ENCODE results near the gene TEX51. TPM values are rescaled to one million over a fixed set of nuclear protein-coding genes. Genes with fewer than 3 reads are reported as not detected.

The TEX51 gene
- total and polyA plus RNA-seq, 12 donors: not detected

GRCh38 chr2:126943612-126944348, 45.1 kb downstream of the TEX51 start:
- TF ChIP-seq, protein P1, sequence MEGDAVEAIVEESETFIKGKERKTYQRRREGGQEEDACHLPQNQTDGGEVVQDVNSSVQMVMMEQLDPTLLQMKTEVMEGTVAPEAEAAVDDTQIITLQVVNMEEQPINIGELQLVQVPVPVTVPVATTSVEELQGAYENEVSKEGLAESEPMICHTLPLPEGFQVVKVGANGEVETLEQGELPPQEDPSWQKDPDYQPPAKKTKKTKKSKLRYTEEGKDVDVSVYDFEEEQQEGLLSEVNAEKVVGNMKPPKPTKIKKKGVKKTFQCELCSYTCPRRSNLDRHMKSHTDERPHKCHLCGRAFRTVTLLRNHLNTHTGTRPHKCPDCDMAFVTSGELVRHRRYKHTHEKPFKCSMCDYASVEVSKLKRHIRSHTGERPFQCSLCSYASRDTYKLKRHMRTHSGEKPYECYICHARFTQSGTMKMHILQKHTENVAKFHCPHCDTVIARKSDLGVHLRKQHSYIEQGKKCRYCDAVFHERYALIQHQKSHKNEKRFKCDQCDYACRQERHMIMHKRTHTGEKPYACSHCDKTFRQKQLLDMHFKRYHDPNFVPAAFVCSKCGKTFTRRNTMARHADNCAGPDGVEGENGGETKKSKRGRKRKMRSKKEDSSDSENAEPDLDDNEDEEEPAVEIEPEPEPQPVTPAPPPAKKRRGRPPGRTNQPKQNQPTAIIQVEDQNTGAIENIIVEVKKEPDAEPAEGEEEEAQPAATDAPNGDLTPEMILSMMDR (IDR thresholded peaks at IDR 0.05): no peak
- no peak for TF ChIP-seq POLR2A (IDR thresholded peaks at IDR 0.05)
- Histone ChIP-seq H3K4me1 (replicated peaks in 1 of 2) (no peaks in the 10 kb centered on the region), H3K4me3 (no peak overlapping the region), H3K9me3 (replicated peaks in 1 of 3) (no peaks in the 10 kb centered on the region), H3K27me3 (peaks cover 7% of the 10 kb centered on the region), H3K27ac (no peak overlapping the region), H3K36me3 (replicated peaks in 1 of 2) (no peaks in the 10 kb centered on the region)
- 77 to 88% (median 84%) methylated on average over 4 of the region's 4 CpGs for WGBS, 4 donors
- intact Hi-C loops (cut with DNase I): no loop called here
- no peak for DNase-seq

DNA sequence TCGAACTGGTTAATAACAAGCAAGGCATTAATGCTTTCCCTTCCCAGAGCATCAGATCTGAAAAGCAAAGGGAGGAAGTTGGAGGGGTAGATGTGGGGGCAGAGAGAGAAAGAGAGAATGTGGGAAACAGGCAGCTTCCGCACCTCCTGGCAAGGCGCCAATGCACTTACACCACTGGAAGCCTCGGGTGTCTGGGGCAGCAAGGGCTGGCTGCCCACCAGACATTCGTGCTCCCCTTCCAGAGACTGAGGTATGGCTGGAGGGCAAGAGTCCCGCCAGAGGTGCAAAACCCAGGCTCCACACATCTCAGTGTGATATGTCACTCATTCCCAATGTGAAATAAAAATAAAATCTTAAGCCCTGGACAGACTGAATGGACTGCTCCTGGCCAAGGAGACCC, 46.4 kb downstream of the TEX51 start:
- no peaks in the 10 kb centered on the region for H3K9me3 ChIP-seq (replicated peaks in 1 of 3)
- 30 to 42% (median 36%) methylated on average over 6 of the region's 6 CpGs for WGBS, 4 donors
- intact Hi-C loops (cut with DNase I): no loop called here
- H3K4me3 ChIP-seq: no peak overlapping the region
- no peak for TF ChIP-seq POLR2A (IDR thresholded peaks at IDR 0.05)
- TF ChIP-seq, protein P1 (IDR thresholded peaks at IDR 0.05): no peak
- H3K36me3 ChIP-seq (replicated peaks in 1 of 2): no peaks in the 10 kb centered on the region
- peak in 1 of 7 donors; percentile 11 for DNase-seq
- no peak overlapping the region for H3K27ac ChIP-seq
- no peaks in the 10 kb centered on the region for H3K4me1 ChIP-seq (replicated peaks in 1 of 2)
- peaks cover 7% of the 10 kb centered on the region for H3K27me3 ChIP-seq

GRCh38 chr2:126946318-126947102, 47.8 kb downstream of the TEX51 start:
- Histone ChIP-seq H3K27ac (no peak overlapping the region), H3K4me1 (replicated peaks in 1 of 2) (no peaks in the 10 kb centered on the region), H3K4me3 (no peak overlapping the region), H3K27me3 (peaks cover 7% of the 10 kb centered on the region), H3K36me3 (replicated peaks in 1 of 2) (no peaks in the 10 kb centered on the region), H3K9me3 (replicated peaks in 1 of 3) (no peaks in the 10 kb centered on the region)
- no peak for TF ChIP-seq POLR2A (IDR thresholded peaks at IDR 0.05)
- TF ChIP-seq, protein P1 (IDR thresholded peaks at IDR 0.05): no peak
- DNase-seq: no peak
- 65 to 83% (median 79%) methylated on average over 7 of the region's 7 CpGs for WGBS, 4 donors
- intact Hi-C loops (cut with DNase I): no loop called here

GRCh38 chr2:126947103-126947429, 48.4 kb downstream of the TEX51 start:
- DNase-seq: no peak
- H3K4me3 ChIP-seq: no peak overlapping the region
- H3K27ac ChIP-seq: no peak overlapping the region
- no peaks in the 10 kb centered on the region for H3K36me3 ChIP-seq (replicated peaks in 1 of 2)
- TF ChIP-seq, protein P1 (IDR thresholded peaks at IDR 0.05): no peak
- no peak for TF ChIP-seq POLR2A (IDR thresholded peaks at IDR 0.05)
- H3K4me1 ChIP-seq (replicated peaks in 1 of 2): no peaks in the 10 kb centered on the region
- intact Hi-C loops (cut with DNase I): no loop called here
- peaks cover 7% of the 10 kb centered on the region for H3K27me3 ChIP-seq
- H3K9me3 ChIP-seq (replicated peaks in 1 of 3): no peaks in the 10 kb centered on the region
- WGBS, 4 donors: 70 to 91% (median 80%) methylated on average over 5 to 6 of the region's 6 CpGs
